Limb (tissue), 2 donors: ENCODE data around the gene CBARP.

Experiments
- DNase-seq, 2 donors: peaks; one replicate each; pipeline ENCODE4 v3.0.0-alpha.2; 2016; ENCODE audit errors: extremely low spot score in 2 of 2

The CBARP gene

GRCh38 chr19:1237754-1238368 lies at the start of gene CBARP:
Gene CBARP (minus strand): TSS chr19:1238005. CDS start chr19:1236100, 1,905 bp downstream.
- peak in 1 of 2 donors; percentile 77 for DNase-seq

- DNase-seq = peak in 1 of 2 donors; percentile 47
Observed at GRCh38 chr19:1286487-1287353, 48.9 kb upstream of the CBARP start.

- DNase-seq = no peak
Observed at GRCh38 chr19:1285737-1286360, 48.0 kb upstream of the CBARP start, which contains the start of gene EFNA2. Gene EFNA2 (plus strand): TSS chr19:1285873. CDS start chr19:1286169, 296 bp downstream.

GRCh38 chr19:1284979-1285736 lies 47.4 kb upstream of the CBARP start:
- DNase-seq = peak in 1 of 2 donors; percentile 50

GRCh38 chr19:1284293-1284978 lies 46.6 kb upstream of the CBARP start:
- DNase-seq = no peak

GRCh38 chr19:1283917-1284292 lies 46.1 kb upstream of the CBARP start:
- DNase-seq = no peak

- no peak for DNase-seq
Observed at GRCh38 chr19:1283207-1283916, 45.6 kb upstream of the CBARP start.

GRCh38 chr19:1282588-1283206 lies 44.9 kb upstream of the CBARP start:
- no peak for DNase-seq

GRCh38 chr19:1281569-1282287 lies 43.9 kb upstream of the CBARP start:
- DNase-seq = no peak

GRCh38 chr19:1280636-1281568 lies 43.1 kb upstream of the CBARP start:
- no peak for DNase-seq

GRCh38 chr19:1279782-1280341 lies 42.1 kb upstream of the CBARP start:
- DNase-seq = peak; percentile 87 to 93

GRCh38 chr19:1278713-1279660 lies 41.2 kb upstream of the CBARP start:
- no peak for DNase-seq

GRCh38 chr19:1278074-1278473 lies 40.3 kb upstream of the CBARP start:
- DNase-seq = no peak

- no peak for DNase-seq
Observed at GRCh38 chr19:1277061-1277460, 39.3 kb upstream of the CBARP start.

- no peak for DNase-seq
Observed at GRCh38 chr19:1276628-1277022, 38.8 kb upstream of the CBARP start.

- DNase-seq = no peak
Observed at GRCh38 chr19:1275976-1276627, 38.3 kb upstream of the CBARP start.
